Activated CD4-positive, alpha-beta T cell treated with anti-CD3 and anti-CD28 coated beads, Interleukin-2, amount 50 U/mL, for 4 hours (primary cell): ENCODE data around the gene RGS6.

Source experiments
- DNase-seq, 2 experiments: peaks; one replicate each; pipeline ENCODE4 v3.0.0-alpha.2; 2020

Gene RGS6

DNA sequence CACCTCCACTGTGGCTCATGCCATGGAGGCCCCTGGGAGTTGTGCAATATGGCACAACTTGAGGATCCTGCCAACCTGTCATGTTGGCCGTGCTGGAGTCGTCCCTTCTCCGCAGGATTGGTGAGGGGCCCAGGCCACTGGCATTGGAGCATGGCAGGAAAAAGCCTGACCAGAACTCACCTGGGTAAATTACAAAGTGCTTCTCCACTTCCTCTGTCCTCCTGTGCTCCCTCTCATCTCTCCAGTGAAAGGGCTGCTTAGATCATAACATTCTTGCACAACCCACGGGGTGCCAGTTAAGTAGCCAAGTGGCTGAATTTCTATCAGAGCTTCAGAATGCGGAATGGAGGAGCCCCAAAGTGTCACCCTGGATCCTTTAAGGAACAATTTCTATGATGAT is 580.7 kb downstream of the RGS6 start:
- no peak for DNase-seq

DNA sequence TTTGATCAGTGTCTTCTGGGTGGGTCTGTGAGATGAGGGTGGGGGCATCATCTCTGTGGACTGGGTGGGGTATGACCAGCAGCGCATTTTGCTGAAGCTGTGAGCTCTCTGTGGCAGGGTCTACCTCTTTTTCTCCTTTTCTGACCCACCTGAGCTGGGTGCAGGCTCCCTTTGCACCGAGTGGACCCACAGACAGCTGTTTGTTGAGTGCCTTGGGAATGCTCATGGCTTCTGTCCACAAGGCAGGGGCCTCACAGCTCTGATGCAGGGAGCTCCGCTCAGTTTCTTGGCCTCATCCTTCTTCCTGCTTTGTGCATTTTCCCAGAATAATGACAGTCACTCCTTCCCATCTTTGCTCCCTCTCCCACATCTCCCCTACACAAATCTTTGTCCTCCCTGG is 581.1 kb downstream of the RGS6 start:
- DNase-seq, result no peak

- DNase-seq, result no peak
Observed at GRCh38 chr14:72513965-72514659, 581.9 kb downstream of the RGS6 start.

DNA sequence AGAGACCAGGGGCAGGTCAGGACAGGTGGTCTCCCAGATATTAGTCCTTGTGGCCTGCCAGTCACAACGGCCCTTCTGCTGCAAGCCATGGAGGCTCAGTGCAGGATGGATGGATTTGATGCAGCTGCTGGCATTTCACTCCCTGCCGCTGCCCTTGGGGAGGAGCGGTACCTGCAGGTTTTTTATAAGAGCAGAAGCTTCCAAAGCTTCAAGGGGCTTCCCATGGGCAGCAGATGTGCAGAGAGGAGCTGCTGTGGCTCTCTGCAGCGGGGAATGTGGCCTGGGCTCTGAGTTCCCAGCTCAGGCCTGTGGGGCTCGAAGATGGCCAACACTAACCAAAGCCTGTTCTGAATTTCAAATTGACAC is 582.4 kb downstream of the RGS6 start:
- no peak for DNase-seq

- DNase-seq, result no peak
Observed at GRCh38 chr14:72515779-72516770, 583.8 kb downstream of the RGS6 start.

- peak; percentile 66 for DNase-seq
Observed at GRCh38 chr14:72516936-72517700, 584.9 kb downstream of the RGS6 start.

GRCh38 chr14:72517736-72518135 is 585.5 kb downstream of the RGS6 start:
- no peak for DNase-seq

DNA sequence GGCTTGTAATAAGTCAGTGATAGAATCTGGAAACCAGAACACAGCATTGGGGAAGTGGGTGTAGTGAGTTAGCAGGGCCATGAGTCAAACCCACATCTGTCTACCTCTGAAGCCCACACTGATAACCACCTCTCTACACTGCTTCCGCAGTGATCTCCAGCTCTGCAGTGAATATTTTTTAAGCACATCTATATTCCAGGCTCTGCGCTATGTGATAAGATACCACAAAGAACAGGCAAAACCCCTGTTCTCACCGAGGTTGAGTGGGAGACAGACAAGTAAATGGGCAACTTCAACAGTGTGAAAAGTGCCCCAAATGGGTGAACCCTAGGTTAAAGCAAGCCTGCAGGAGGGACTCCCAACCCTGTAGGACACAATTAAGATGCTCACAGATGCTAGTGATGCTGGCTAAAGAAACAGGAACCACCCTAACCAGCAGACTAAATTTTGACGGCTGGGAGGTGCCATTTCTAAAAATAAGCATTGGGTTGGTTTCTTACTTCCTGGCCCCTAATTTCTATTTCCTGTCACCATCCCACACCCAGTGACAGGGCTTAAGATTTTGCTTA is 586.7 kb downstream of the RGS6 start:
- DNase-seq, result peak; percentile 16 to 36

DNA sequence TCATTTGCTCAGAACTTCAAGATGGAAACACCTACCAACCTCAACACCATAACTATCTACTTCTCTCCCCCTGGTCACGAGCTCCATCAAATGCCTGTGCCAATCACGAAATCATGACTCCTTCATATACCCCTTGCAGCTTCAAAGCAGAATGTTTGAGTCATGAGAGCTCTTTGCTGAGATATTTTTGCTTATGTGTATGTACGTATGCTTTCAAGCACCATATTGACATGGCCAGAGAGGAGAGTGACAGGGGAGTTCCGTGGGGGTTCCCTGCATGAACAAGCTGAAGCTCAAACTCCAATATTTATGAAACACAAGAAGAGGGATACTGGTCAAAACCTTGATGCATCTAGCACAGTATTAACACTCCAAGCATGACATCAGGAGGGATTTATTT is 587.3 kb downstream of the RGS6 start:
- peak in 1 of 2 experiments; percentile 6 for DNase-seq

- no peak for DNase-seq
Observed at GRCh38 chr14:72521045-72521444, 588.8 kb downstream of the RGS6 start.

DNA sequence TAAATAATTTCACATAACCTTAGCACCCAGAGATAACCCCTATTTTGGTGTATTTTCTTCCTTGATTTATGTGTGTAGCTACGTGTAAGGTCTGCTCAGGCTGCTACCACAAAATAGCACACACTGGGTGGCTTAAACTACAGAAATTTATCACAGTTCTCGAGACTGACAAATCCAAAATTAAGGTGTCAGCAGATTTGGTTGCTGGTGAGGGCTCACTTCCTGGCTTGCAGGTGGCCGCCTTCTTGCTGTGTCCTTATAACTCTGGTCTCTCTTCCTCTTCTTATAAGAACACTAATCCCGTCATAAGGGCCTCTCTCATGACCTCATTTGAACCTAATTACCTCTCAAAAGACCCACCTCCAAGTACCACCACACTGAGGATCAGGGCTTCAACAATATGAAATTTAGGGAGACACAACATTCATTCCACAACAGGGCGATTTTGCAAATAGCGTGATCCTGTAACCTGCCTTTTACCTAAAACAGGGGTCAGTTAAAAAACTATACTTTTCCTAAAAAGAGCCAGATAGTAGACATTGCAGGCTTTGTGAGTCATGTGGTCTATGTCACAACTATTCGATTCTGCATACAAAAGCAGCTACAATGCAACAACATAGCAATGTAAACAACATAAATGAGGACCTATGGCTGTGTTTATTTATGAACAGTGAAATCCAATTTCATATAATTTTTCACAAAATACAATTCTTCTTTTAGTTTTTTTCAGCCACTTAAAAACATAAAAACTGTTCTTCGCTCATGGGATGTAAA is 589.9 kb downstream of the RGS6 start:
- DNase-seq, result no peak

DNA sequence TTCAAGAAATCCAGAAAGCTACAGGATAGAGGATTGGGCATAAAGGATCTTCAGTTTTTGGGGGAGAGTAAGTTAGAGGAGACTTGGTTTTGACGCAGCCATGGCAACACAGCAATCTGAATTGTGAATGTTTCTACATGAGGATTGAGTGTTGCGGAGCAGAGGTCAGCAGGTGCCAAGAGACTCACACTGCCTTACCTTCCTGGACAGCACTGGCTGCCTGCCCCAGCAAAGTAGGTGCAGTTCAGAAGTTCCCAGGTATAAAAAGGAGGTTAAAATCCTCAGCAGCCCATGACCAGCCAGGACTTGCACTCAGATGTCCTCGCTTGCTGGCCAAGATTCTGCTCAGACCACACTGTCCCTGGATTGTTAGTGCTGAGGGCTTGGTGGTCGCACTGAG is 590.6 kb downstream of the RGS6 start:
- DNase-seq, result no peak

DNA sequence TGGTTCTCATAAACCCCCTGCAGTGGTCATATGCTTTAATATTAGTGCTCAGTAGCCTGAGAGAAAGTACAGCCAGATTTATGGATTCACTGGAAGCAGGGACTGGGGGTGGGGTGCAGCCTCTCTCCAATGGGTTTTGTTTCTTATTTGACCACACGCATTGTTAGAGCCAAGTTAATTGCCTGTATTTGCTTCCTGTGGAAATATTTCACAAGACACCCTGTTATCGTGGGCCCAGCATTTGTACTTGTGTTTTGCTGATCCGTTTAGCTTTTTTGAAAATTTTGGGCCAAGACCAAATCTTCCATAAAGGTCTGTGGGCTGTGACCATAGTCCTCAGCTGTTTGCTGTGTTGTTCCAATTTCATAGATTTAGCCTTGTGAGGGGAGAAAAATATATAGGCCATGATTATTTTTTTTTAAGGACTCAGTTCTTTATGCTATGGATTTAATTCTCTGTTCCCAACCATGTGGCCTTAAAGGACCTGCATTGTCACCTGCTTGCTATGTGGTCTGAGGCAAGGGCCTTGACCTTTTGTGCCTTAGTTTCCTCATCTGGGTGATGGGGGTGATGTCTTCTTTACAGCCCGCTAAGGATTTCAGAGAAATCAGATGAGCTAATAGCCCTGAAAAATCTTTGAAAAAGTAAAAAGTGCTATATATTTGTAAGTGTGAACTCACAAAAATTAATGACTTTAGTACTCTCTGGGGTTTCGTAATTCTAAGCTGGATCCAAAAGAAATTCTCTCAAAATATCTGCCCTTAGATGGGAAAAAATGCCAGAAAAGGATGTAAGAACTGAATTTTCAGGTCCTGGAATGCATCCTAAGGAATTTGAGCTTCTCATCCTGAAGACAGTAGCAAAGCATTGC is 591.4 kb downstream of the RGS6 start:
- DNase-seq, result no peak

- no peak for DNase-seq
Observed at GRCh38 chr14:72524295-72524629, 592.0 kb downstream of the RGS6 start.

DNA sequence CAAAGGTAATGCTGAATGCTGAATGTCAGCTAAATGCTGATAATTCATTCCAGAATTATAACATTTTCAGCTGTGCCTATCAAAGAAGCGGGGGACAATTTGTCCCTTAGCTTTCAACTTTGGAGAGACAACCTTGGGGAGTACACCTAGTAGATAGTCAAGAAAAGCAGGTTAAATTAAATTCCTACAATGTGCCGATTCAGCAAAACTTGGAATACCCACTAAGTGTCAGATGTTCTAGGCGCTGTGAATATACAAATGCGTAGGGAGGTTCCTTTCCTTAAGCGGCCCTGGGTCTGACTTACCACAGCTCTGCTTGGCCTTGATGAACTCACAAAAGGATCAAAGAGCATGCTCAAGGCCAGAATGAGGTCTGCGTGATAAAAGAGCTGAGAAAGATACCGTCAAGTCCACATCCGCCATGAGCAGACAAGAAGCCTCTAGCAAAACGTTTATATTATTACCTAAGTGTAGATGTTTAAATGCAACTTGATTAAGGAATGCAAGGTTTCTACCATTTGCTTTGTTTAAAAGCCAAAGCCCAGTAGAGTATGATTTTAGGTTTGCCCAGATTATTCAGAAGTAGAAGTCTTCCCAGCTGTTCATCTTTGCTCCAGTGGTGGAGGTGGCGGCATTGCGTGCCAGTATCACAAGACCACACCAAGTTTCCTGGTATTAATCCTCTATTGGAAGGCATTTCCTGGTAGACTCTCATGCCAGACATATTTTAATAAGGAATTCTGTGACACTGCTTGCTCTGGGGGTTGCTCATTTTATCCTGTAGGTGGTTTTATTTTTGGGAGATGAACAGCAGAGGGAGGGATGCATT is 593.1 kb downstream of the RGS6 start:
- DNase-seq, result no peak

DNA sequence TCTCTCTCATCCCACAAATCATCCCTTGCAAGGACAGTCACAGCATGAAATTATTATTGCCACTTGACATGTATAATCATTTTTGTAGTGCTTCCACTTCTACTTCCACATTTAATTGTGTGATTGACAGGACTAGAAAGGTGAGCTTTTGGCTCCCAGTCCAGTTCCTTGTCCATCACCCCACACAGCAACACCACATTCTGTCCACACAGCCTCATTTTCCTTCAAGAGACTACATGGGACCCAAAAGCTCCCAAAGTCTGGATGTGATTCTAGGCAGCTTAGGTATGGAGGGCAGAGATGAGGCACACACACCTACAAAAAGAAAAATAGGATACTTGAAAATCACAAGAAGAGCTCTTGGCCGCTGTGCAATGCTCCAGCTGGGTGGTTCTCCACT is 595.4 kb downstream of the RGS6 start:
- no peak for DNase-seq

GRCh38 chr14:72528059-72528862 is 596.0 kb downstream of the RGS6 start:
- no peak for DNase-seq

DNA sequence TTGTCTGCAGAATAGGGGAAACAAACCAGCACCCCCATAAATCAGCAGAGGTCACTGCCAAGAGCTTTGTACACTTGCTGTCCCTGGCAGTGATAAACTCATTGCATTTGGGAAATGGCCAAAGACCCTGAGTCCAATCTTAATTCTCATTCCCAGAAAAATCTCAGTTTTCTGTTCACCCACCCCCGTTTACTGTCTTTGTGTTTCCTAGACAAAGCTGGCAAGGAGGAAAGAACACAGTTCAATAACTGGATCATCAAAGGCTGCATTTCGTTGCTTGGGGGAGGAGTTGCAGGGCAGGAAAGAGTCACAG is 596.6 kb downstream of the RGS6 start:
- no peak for DNase-seq

DNA sequence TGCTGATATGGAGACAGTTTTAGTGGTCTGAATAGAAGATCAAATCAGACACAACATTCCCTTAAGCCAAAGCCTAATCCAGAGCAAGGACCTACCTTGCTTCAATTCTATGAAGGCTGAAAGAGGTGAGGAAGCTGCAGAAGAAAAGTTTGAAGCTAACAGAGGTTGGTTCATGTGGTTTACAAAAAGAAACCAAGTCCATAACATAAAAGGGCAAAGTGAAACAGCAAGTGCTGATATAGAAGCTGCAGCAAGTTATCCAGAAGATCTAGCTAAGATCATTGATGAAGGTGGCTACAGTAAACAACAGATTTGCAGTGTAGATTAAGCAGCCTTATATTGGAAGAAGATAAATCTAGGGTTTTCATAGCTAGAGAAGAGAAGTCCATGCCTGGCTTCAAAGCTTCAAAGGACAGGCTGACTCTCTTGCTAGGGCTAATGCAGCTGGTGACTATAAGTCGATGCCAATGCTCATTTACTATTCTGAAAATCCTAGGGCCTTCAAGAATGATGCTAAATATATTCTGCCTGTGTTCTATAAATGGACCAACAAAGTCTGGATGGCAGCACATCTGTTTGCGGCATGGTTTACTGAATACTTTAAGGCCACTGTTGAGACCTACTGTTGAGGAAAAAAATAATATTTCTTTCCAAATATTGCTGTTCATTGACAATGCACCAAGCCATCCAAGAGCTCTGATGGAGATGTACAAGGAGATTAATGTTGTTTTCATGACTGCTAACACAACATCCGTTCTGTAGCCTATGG is 600.6 kb downstream of the RGS6 start:
- no peak for DNase-seq
